PFSK-1 (cell line): ENCODE data around the gene RASIP1.

Experiments used
- POLR2AphosphoS5 ChIP-seq: IDR thresholded peaks from 2 replicates; pipeline ENCODE4 v1.6.1; 2012; ENCODE audit warnings: low read depth, mild to moderate bottlenecking, control low read depth, low read length, moderate library complexity
- SIN3A ChIP-seq: IDR thresholded peaks from 2 replicates; pipeline ENCODE4 v1.6.1; 2012; ENCODE audit warnings: mild to moderate bottlenecking, low read length, moderate library complexity, borderline replicate concordance; ENCODE audit not compliant: insufficient read depth
- TAF1 ChIP-seq: IDR thresholded peaks from 2 replicates; pipeline ENCODE4 v1.6.1; 2012; ENCODE audit warnings: low read length, control low read depth, borderline replicate concordance; ENCODE audit not compliant: insufficient read depth
- TF ChIP-seq, protein P1 (sequence below), 2 experiments: IDR thresholded peaks; 2 replicates each; pipeline versions ENCODE4 v1.6.1 to v1.8.0; 2011 to 2012; ENCODE audit warnings: low read depth in 2 of 2, low read length in 2 of 2, control low read depth in 1 of 2, inconsistent platforms in 1 of 2, mild to moderate bottlenecking in 1 of 2, moderate library complexity in 1 of 2; ENCODE audit not compliant: insufficient read depth in 1 of 2

DNA sequence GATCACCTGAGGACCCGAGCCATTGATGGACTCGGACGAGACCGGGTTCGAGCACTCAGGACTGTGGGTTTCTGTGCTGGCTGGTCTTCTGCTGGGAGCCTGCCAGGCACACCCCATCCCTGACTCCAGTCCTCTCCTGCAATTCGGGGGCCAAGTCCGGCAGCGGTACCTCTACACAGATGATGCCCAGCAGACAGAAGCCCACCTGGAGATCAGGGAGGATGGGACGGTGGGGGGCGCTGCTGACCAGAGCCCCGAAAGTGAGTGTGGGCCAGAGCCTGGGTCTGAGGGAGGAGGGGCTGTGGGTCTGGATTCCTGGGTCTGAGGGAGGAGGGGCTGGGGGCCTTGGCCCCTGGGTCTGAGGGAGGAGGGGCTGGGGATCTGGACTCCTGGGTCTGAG, 15.8 kb upstream of the RASIP1 start:
- TF ChIP-seq POLR2AphosphoS5 (no peak), SIN3A (no peak), TAF1 (no peak)
- TF ChIP-seq, protein P1, sequence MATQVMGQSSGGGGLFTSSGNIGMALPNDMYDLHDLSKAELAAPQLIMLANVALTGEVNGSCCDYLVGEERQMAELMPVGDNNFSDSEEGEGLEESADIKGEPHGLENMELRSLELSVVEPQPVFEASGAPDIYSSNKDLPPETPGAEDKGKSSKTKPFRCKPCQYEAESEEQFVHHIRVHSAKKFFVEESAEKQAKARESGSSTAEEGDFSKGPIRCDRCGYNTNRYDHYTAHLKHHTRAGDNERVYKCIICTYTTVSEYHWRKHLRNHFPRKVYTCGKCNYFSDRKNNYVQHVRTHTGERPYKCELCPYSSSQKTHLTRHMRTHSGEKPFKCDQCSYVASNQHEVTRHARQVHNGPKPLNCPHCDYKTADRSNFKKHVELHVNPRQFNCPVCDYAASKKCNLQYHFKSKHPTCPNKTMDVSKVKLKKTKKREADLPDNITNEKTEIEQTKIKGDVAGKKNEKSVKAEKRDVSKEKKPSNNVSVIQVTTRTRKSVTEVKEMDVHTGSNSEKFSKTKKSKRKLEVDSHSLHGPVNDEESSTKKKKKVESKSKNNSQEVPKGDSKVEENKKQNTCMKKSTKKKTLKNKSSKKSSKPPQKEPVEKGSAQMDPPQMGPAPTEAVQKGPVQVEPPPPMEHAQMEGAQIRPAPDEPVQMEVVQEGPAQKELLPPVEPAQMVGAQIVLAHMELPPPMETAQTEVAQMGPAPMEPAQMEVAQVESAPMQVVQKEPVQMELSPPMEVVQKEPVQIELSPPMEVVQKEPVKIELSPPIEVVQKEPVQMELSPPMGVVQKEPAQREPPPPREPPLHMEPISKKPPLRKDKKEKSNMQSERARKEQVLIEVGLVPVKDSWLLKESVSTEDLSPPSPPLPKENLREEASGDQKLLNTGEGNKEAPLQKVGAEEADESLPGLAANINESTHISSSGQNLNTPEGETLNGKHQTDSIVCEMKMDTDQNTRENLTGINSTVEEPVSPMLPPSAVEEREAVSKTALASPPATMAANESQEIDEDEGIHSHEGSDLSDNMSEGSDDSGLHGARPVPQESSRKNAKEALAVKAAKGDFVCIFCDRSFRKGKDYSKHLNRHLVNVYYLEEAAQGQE (IDR thresholded peaks at IDR 0.05; ENCODE audit: insufficient read depth in 1 of 2, low read depth in 2 of 2, low read length in 2 of 2): no peak
